GM18498 (cell line): ENCODE measurements around the gene RASL10B.
"Not testable (repeated sequence)": the region's sequence is repeated elsewhere in the genome, so short reads cannot be mapped to it uniquely, and the experiment has no call there.

Experiments used
- ATAC-seq: cut with Tn5 transposase; IDR thresholded peaks from one replicate; pipeline ENCODE4 v1.9.1; 2021; ENCODE audit warnings: mild to moderate bottlenecking, moderate library complexity; ENCODE audit not compliant: unreplicated experiment

Gene RASL10B, protein sequence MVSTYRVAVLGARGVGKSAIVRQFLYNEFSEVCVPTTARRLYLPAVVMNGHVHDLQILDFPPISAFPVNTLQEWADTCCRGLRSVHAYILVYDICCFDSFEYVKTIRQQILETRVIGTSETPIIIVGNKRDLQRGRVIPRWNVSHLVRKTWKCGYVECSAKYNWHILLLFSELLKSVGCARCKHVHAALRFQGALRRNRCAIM

DNA sequence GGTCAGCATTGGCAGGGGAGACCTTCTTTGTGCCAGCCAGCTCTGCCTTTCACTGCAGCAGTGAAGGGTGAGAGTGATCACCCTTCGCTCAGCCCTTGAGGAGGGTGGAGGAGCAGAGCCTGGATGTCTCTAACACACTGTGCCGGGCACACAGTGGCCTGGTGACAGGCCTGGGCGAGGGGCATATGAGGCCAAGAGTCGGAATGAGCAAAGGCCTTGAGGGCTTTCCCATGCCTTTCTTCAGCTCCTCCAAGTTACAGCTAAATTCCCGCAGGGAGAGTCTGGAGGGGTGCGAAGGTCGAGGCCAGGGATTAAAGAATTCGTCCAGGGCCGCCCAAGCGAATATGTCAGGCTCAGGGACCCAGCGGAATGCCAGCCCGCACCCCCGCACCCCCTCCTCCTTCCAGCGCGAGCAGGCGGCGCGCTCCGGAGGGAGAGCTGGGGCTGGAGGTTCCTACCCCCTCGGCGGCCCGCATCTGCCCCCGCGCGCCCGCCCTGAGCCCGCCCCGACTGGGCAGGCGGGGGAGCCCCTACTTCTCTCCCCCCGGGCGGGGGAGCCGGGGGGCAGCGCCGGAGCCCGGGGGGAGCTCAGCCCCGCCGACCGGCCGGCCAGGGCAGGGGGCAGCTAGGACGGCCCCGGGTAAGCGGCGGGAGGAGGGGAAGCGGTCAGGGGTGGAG lies at the start of gene RASL10B:
Gene RASL10B (plus strand): TSS at position 401 of the 678 bp plus-strand sequence. CDS start 3,546 bp downstream, outside the sequence.
- no peak for ATAC-seq

DNA sequence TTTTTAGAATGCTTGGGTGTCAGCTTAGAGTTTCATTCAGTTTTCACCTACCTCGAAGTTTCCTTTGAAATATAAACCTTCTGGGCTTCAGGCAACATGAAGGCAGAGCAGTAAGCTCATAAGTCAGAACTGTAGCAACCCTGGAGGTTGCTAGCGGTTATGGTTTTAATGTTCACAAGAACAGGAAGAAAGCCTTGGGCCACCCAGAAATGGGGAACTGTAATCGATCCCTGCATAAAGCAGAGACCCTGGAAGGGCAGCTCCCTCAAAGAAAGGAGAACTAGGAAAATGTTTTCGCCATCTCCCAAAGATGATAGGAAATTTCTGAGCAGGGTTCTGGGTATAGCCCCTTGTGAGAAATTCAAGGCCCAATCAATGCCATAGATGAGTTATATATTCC lies 47.8 kb upstream of the RASL10B start:
- ATAC-seq, result no peak

DNA sequence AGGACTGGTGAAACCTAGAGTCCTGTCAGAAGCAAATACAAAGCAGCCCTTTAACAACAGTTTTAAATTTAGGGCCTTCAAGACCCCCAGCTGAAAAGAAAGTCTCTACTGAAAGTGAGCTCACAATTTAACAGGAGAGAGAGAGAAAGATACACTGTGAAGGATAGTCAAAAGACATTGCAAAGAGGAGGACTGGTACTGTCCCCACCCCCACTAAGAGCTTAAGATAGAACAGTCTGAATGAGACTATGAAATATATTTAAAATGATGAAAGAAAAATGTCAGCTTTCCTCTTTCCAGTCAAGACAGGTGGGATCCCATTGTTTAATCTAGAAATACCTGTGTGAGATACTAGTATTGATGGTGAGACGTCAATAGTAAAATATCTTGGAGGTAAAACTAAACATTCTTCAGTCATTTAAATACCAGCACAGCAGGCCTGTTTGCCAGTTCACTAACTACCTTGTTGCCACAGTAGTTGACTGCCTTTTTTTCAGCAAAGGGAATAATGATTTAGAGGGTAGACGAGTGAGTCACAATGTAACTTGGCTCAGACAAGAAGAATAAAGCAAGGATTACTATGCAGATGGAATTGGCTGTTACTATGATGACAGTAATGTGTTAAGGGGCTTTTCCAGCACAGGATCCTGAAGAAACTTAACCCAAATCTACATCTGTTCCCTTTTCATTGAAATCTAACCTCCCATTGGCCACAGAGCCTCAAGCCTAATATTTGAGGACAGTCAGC lies 47.2 kb upstream of the RASL10B start:
- ATAC-seq, result no peak

DNA sequence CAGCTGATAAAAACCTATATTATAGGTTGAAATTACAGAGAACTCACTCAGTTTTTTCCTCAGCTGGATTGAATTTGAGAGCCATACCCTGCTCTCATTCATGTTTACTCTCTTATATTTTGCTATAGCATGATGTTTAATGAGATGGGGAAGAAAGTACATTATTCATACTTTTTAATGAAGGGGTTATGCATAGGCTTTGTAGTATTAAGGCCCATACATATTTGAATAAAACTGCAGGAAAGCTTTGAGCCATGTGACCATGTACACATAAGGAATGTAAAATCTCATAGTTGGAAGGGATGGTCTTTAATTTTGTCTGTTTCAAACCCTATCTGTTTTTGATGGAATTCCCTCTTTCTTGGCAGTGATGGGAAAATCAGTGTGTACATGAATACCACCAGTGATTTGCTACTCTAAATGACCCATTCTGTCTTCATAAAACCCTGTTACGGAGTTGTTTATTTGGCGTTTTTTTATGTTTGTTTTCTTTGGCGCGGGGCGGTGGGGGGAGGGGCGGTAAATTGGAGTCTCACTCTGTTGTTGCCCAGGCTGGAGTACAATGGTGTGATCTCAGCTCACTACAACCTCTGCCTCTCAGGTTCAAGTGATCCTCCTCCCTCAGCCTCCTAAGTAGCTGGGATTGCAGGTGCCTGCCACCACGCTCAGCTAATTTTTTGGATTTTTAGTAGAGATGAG lies 38.8 kb upstream of the RASL10B start:
- ATAC-seq, result no peak

DNA sequence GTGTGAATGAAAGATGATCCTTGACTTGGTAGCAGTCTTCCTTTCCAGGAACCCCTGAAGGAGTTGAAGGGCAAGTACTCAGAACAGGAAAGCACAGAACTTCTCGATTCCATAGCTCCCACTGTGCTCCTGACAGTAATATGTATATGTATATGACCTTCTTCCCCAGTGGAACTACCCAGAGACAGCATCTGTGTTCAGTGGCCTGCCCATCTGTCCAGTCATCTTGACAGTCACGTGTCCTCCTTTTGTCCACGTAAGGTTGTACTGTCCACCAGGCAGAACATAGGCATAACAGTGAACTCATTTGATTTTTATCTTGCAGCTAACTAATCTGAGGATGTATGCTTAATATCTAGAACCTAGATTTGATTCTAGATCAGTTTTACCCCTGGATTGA lies 37.8 kb upstream of the RASL10B start:
- no peak for ATAC-seq

DNA sequence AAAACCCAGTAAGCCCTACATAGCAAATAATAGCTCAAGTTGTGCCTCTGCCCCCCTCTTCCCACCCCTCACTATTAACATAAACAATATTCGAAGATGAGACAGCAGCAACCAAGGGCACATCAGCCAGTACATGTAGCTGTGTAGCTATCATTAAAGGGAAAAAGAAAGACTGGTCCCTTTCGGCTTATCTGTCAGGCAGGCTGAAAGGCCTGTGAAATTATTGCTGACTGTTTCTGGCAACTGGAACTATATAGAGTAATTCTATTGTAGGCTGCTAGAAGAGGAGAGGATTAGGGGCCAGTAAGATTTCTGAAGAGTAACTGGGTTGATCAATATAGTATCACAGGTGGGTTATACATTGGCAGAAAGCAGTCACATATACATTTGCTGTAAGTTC lies 36.5 kb upstream of the RASL10B start:
- no peak for ATAC-seq

DNA sequence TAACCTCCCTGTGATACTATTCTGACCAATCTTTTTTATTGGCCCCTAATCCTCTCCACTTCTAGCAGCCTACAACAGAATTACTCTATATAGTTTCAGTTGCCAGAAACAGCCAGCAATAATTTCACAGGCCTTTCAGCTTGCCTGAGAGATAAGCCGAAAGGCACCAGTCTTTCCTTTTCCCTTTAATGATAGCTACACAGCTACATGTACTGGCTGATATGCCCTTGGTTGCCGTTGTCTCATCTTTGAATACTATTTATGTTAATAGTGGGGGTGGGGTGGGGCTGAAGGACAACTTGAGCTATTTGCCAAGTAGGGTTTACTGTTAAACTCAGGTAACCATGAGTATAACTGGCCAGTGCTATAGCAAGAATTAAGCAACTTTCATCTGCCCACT lies 35.8 kb upstream of the RASL10B start:
- no peak for ATAC-seq

DNA sequence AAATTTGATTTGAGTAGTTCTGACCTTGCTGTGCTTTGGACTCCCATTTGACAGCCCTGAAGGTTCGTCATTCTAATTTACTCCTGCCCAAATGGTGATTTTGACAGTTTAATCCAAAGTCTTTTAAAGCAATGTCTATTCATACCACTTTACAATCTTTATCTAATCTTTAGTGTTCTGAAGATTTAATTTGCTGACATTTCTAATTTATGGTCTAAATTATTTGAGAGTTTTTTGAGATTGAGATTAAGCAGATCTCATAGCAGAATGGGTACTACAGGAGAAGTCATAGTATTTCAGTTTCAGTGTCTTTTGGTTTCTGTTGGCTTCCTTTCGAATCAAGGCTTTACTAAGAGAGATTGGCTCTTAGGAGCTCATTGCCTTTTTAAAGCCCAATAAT lies 32.6 kb upstream of the RASL10B start:
- no peak for ATAC-seq

DNA sequence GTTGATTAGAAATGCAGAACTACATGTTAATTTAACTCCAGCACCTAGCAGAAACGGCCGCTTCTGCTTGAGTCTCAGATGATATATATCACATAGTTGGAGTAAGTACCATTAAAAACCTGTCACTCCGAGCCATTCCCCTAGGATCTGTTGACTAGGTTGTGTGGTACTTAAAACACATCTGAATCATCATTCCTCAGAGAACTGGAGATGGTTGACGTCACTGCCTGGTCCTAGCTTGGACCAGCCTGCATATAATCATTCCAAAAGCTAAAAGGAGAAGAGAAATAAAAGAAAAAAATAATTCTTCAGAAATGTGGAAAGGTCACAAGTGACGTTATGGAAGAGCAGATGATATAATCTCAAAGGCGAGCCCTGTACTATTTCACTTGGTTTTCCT lies 31.3 kb upstream of the RASL10B start:
- no peak for ATAC-seq

DNA sequence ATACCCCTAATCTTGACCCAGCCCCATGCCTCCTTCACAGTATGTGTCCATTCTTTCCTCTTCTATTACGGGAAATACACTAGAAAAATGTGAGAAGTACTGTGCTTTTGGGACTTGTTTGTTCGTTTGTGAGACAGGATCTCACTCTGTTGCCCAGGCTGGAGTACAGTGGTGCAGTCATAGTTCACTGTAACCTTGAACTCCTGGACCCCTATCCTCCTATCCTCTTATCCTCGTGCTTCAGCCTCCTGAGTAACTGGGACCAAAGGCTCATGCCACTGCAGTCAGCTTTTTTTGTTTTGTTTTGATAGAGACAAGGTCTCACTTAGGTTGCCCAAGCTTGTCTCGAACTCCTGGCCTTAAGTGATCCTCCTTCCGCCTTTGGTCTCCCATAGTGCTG lies 29.9 kb upstream of the RASL10B start:
- ATAC-seq, result no peak

DNA sequence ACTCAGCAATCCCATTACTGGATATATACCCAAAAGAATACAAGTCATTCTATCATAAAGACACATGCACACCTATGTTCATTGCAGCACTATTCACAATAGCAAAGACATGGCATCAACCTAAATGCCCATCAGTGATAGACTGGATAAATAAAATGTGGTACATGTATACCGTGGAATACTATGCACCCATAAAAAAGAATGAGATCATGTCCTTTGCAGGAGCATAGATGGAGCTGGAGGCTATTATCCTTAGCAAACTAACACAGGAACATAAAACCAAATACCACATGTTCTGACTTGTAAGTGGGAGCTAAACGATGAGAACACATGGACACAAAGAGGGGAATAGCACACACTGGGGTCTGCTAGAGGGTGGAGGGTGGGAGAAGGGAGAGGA lies 28.1 kb upstream of the RASL10B start:
- not testable (repeated sequence) for ATAC-seq

DNA sequence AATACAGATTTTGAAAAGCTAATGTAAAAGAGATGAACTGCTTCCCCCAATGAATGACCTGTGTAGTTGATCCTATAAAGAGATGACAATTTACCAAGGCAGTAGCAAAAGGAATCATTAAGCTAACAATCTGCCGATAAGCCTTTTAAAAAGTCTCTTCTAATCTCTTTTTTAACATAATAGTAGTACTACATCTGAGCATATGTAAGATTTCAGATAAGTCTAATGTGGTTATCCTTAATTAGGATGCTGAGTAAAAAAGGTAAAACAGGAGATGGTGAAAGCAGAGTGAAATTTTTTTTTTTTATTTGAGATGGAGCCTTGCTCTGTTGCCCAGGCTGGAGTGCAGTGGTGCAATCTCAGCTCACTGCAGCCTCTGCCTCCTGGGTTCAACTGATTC lies 26.2 kb upstream of the RASL10B start:
- no peak for ATAC-seq

DNA sequence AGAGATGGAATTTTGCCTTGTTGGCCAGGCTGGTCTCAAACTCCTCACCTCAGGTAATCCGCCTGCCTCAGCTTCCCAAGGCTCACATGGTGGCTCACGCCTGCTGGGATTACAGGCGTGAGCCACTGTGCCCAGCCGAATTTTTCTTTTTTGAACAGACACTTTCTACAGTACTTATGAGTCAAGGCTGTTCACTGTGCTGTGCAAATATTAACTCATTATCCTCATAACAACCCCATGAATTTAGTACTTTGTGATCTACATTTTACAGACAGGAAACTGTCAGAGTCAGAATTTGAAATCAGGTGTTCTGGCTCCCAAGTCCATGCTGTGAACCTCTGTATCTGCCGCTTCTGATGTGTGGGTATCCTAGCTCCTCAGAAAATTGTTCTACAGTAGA lies 25.7 kb upstream of the RASL10B start:
- no peak for ATAC-seq

DNA sequence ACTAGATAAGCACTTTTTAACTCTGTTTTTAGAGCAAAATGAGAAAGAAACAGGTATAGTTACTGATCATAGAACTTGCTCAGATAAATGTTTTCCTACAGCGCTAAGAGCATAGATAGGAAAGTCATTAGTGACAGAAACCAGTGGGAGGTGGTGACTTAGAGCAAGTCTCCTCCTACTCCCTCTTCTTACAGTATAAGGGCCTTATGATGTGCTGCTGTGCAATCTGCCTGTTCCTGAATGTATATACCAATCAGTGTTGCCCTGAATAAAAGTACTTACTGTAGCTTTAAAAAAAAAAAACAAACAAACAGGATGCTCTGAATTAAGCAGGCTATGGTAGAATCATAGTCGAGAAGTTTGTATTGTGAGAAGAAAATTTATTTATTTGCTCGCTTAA lies 23.3 kb upstream of the RASL10B start:
- no peak for ATAC-seq

DNA sequence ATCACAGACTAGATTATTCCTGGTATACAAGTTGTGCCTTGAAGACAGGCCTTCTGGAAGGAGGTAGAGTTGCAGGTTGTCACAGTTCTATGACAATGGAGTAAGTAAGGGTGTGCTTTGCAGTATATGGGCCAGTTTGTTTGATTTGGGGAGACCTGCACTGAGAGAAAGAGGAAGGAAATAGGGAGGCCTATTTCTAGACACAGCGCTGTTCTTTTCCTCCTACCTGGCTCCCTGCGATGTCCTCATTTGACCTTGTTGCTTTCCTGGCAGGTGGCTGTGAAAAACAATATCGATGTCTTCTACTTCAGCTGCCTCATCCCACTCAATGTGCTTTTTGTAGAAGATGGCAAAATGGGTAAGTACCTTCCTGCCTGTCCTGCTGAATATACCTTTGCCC lies 22.5 kb upstream of the RASL10B start:
- ATAC-seq, result no peak

DNA sequence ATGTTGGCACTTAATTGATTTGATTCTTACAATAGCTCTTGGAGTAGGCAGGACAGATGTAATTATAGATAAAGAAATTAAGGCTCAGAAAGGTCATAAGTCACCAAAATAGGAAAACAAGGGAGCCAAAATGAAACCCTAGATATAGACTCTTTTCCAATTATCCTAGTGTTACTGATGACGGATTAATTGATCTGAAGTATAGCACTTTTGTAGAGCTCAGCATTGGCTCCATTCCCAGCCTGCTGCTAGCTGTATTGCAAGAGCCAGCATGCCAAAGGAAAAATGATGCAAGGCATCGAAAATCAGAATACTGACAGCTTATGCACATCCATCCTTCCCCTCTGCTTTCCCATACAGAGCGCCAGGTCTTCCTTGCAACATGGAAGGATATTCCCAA lies 21.6 kb upstream of the RASL10B start:
- no peak for ATAC-seq

DNA sequence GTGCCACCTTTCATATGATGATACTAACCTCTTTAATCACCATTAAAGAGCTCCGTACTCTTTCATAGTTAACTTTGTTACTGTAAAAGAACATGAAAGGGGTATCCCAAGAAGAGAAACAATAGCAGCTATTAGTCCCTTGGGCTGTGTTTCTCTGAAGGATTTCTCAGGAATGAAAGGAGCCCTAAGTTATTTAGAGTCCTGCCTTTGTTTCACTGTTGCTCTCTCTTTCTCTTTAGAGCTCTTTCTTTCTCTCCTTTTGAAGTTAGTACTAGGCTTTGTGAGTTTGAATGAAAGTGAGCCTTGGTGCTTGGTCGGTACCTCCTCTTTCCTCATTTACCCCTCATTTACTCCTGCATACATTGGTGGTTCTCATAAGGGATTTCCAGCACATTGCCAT lies 20.5 kb upstream of the RASL10B start:
- no peak for ATAC-seq

DNA sequence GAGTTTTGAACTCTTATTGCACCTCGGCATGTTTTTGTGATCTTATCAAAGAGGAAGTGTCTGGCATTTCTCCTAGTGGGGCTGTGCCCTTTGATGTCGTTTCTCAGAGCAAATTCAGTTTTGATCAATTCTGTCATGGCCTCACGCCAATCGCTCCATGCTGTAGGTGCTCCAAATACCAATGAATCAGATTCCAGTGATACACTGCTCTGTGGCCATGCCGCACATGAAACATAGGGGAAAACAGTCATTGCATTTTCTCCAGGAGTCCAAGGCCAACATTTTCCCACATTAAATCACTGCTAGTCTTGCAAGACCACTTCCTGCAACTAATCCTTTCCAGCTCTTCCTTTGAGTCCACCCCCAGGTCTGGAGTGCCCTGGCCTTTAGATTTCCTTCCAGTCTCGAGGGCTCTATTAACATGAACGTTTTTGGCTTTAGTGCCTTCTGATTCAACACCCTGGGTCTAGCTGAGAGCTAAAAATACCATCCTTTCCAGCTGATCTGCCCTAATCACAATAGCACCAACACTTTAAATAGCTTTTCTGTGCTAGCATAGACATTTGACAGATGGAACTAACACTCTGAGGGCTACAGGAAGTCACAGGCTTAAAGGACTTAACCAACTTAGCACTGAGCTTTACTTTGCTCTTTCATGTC lies 18.2 kb upstream of the RASL10B start:
- no peak for ATAC-seq

DNA sequence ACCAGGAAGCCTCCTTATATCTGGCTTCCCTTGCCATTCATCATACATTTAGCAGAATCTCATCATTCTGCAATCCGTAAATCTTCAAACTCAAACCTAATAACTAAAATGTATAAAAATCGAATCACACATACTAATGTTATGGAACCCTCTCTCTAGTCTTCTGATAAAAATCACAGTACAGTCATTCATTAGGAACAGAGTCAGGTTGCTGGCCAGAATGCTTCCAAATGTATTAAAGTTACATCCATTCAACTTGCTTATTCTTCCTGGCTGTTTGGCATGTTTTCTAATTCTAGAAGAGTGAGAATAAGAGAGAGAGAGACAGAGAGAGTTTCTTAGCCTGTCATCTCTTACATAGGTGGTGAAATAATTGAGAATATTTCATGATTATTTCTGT lies 16.5 kb upstream of the RASL10B start:
- no peak for ATAC-seq

DNA sequence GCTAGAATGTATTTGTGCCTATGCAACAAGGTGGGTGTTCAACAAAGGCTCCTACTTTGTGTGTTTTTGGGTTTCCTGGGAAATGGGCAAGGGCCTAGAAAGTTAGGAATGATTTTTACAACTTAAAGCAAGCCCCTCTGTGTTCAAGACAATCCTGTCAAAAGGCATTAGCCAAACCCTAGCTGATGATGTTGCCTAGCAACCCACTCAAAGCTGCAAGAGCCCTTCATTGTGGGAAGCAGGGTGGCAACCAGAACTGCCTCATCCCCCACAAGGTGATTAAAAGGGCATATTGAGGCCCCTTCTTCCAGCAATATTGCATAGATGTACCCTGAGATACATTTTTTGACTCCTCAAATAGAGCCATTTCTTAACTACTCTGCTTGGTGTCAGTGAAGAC lies 16.0 kb upstream of the RASL10B start:
- ATAC-seq, result no peak

DNA sequence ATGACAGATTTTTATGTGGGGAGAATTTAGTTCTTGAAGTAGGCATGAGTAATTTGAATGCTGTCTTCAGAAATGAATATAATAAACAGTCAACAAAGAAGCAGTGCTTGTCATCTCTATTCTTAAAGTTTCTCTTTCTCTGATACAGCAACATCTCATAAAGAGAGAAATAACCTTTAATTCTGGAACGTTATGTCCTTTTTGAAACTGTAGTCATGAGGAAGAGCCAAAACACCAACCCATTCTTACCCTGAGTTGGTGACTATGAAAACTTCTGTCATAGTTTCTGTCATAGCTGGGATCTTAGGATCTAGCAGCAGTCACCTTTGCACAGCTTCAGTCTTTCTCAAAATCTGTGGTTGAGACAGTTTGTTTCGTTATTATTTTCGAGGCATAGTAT lies 15.3 kb upstream of the RASL10B start:
- no peak for ATAC-seq
